Measurements from ENCODE around the gene NCF2.
A peak's percentile ranks its signal among the peaks of the same experiment; 100 is the strongest.

NCF2 gene

GRCh38 chr1:183548116-183548515 lies 42.1 kb downstream of the NCF2 start:
- no peak for DNase-seq

- no peak for DNase-seq
Measured at GRCh38 chr1:183546427-183546826, 43.8 kb downstream of the NCF2 start.

GRCh38 chr1:183544598-183545297 lies 45.5 kb downstream of the NCF2 start:
- no peak for DNase-seq

GRCh38 chr1:183543619-183544204 lies 46.5 kb downstream of the NCF2 start:
- peak in 2 of 6 experiments; percentile 45 to 46 for DNase-seq

GRCh38 chr1:183537405-183537804 lies 52.9 kb downstream of the NCF2 start:
- DNase-seq = no peak

GRCh38 chr1:183533617-183534174 lies 56.6 kb downstream of the NCF2 start:
- DNase-seq = no peak

- no peak for DNase-seq
Measured at GRCh38 chr1:183528577-183528976, 61.7 kb downstream of the NCF2 start.

GRCh38 chr1:183522104-183522503 lies 68.2 kb downstream of the NCF2 start:
- DNase-seq = no peak

GRCh38 chr1:183520379-183520778 lies 69.9 kb downstream of the NCF2 start:
- DNase-seq = no peak

- DNase-seq = no peak
Measured at GRCh38 chr1:183517401-183517800, 72.9 kb downstream of the NCF2 start.

- DNase-seq = no peak
Measured at GRCh38 chr1:183516725-183517124, 73.5 kb downstream of the NCF2 start.

GRCh38 chr1:183515002-183515689 lies 75.1 kb downstream of the NCF2 start:
- DNase-seq = no peak

GRCh38 chr1:183514235-183514634 lies 76.0 kb downstream of the NCF2 start:
- DNase-seq = no peak

GRCh38 chr1:183512450-183512849 lies 77.8 kb downstream of the NCF2 start:
- no peak for DNase-seq

GRCh38 chr1:183508694-183509093 lies 81.6 kb downstream of the NCF2 start:
- DNase-seq = no peak

- no peak for DNase-seq
Measured at GRCh38 chr1:183506561-183506960, 83.7 kb downstream of the NCF2 start.

Measured in stimulated activated naive CD4-positive, alpha-beta T cell (primary cell).